Measurements from ENCODE around the gene HJV.

GRCh38 chr1:145992958-145993617, 28.4 kb downstream of the HJV start:
- TF ChIP-seq POLR2AphosphoS5 (IDR thresholded peaks at IDR 0.05; ENCODE audit: low read depth, low read length): no peak
- no peak for TF ChIP-seq CTCF (IDR thresholded peaks at IDR 0.05 in 2 of 3, conservative IDR thresholded peaks at IDR 0.05 in 1 of 3; ENCODE audit: borderline replicate concordance in 1 of 3, insufficient read depth in 1 of 3, low read depth in 2 of 3, low read length in 2 of 3)
- no peak for TF ChIP-seq MAX (IDR thresholded peaks at IDR 0.05)
- no peak for TF ChIP-seq POLR2A (IDR thresholded peaks at IDR 0.05; ENCODE audit: borderline replicate concordance, extremely low read depth, insufficient read depth, insufficient read length)
- TF ChIP-seq SRF (IDR thresholded peaks at IDR 0.05; ENCODE audit: low read depth): no peak
- TF ChIP-seq, protein P1, sequence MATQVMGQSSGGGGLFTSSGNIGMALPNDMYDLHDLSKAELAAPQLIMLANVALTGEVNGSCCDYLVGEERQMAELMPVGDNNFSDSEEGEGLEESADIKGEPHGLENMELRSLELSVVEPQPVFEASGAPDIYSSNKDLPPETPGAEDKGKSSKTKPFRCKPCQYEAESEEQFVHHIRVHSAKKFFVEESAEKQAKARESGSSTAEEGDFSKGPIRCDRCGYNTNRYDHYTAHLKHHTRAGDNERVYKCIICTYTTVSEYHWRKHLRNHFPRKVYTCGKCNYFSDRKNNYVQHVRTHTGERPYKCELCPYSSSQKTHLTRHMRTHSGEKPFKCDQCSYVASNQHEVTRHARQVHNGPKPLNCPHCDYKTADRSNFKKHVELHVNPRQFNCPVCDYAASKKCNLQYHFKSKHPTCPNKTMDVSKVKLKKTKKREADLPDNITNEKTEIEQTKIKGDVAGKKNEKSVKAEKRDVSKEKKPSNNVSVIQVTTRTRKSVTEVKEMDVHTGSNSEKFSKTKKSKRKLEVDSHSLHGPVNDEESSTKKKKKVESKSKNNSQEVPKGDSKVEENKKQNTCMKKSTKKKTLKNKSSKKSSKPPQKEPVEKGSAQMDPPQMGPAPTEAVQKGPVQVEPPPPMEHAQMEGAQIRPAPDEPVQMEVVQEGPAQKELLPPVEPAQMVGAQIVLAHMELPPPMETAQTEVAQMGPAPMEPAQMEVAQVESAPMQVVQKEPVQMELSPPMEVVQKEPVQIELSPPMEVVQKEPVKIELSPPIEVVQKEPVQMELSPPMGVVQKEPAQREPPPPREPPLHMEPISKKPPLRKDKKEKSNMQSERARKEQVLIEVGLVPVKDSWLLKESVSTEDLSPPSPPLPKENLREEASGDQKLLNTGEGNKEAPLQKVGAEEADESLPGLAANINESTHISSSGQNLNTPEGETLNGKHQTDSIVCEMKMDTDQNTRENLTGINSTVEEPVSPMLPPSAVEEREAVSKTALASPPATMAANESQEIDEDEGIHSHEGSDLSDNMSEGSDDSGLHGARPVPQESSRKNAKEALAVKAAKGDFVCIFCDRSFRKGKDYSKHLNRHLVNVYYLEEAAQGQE (IDR thresholded peaks at IDR 0.05; ENCODE audit: low read depth): no peak
- TF ChIP-seq ATF3 (IDR thresholded peaks at IDR 0.05): no peak
- no peak for TF ChIP-seq EZH2 (IDR thresholded peaks at IDR 0.05)
- no peak for TF ChIP-seq TCF7L2 (IDR thresholded peaks at IDR 0.05; ENCODE audit: borderline replicate concordance, extremely low read depth, insufficient read depth, insufficient read length)
- TF ChIP-seq ZNF274 (IDR thresholded peaks at IDR 0.05; ENCODE audit: low read depth, low read length): no peak
- TF ChIP-seq ELF1 (IDR thresholded peaks at IDR 0.05; ENCODE audit: borderline replicate concordance, low read depth): no peak
- TF ChIP-seq EZH2phosphoT487 (IDR thresholded peaks at IDR 0.05; ENCODE audit: borderline replicate concordance): no peak
